Peyer's patch (tissue), 4 donors: ENCODE measurements around the gene SLC45A3.

ENCODE experiments used
- CTCF ChIP-seq, 6 experiments: fragments of 450-650 bp in 4 of 6; fragments of 200-600 bp in 2 of 6; sonication (generic) in 1 of 6; IDR thresholded peaks; one replicate each; pipeline ENCODE4 v1.5.1; 2017 to 2019; ENCODE audit warnings: antibody characterized with exemption in 6 of 6, mild to moderate bottlenecking in 3 of 6, moderate library complexity in 1 of 6
- POLR2A ChIP-seq, 2 donors: fragments of 450-650 bp; IDR thresholded peaks; one replicate each; pipeline ENCODE4 v1.5.1; 2017; ENCODE audit warnings: antibody characterized with exemption in 2 of 2, mild to moderate bottlenecking in 2 of 2, moderate library complexity in 2 of 2

GRCh38 chr1:205726619-205727125, 46.4 kb upstream of the SLC45A3 start:
- TF ChIP-seq POLR2A (IDR thresholded peaks at IDR 0.05) (no peak), CTCF (IDR thresholded peaks at IDR 0.05) (no peak)
